Mesenteric fat pad (tissue), 1 donor: ENCODE results near the gene SIGLEC15. TPM values are rescaled to one million over a fixed set of nuclear protein-coding genes. Genes with fewer than 3 reads are reported as not detected.
A peak's percentile ranks its signal among the peaks of the same experiment; 100 is the strongest.

Experiments used
- DNase-seq: peaks from one replicate; pipeline ENCODE4 v3.0.0-alpha.2; 2020; ENCODE audit warnings: low spot score
- total RNA-seq: library from RNA; stranded (reverse); fragmentation: NEBNext Ultra II Directional; extraction: Animal tissue kit (Norgen Biotek cat#: 25700); gene quantifications from one replicate; pipeline ENCODE4 v1.2.1, GENCODE V29; 2021
- donor health status: DM: yes; HTN: yes; CAD: no.

The SIGLEC15 gene
- total RNA-seq, 1 donor from 2014 or later: 0.32 TPM

DNA sequence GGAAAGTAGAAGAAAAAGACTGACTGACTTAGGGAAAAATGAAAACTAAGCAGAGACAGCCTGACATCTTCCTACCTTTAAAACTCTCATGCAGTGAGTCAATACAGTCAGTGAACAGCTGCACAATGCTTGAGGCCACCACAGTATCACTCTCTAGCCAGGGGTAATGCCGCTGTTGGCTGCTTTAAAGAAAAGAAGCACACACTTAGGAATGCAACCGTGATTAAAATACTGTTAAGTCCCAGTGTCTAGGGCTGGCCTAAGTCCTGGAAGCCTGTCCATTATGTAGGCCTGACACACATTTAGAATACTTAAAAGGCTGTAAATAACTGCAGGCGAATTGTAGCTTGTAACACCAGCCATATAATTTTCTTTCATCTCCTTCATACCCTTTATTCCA lies 50.7 kb downstream of the SIGLEC15 start:
- no peak for DNase-seq

DNA sequence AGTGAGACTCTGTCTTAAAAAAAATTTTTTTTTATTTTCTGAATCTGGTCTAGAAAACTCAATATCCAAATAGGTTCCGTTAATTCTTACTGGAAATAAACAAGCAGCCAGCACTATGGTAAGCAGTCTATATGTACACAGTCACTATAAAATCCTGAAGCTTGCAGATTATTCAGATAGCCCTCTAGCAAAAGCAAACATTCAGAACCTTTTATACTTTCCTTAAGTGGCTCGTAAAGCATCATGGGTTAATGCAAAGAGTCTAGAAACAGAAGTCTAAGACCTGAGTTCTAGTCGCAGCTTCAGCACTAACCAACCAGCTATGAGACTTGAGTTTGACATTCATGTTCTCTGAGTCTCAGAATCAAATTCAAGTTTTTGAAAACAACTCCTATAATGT lies 51.9 kb downstream of the SIGLEC15 start:
- no peak for DNase-seq

DNA sequence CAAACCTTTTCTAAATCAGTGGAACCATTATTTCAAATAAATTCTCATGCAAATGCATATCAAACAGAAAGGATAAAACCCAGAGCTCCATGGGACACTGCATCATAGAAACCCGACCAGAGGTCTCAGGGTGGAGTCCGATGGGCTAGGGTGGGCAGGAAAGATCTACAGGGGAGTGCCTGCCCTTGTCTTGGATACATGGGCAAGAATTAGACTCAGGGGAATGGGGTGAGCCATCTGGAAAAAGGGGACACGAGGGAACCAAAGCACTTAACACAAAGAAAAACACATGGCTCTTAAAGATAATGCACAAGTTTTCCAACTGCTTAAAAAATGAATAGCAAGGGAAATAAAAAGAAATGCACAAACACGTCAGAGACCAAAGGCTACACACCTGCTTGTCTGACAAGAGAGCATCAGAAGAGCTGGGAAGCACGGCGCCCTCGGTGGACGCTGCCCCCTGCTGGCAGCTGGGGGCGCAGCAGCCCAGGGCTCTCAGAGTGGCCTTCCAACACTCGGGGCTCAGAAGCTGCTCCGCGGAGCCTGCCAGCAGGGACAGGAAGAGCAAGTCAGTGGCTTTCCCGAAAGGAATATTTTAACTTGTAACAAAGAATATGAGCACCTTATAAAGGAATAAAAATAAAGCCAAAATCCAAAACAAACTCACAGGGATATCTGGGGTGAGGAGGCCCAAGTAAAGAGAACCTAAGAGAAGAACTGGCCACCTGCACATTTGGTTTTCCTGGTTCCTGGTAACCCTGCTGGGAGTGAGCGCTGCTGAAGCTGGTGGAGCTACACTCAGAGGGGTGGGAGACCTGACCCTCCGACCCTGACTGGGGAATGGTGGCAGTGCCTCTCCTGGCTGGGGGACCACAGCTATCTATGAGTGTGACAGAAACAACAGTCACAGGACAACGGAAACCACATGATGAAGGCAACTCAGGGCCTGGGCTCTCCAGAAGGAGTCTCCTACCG lies 54.5 kb downstream of the SIGLEC15 start:
- DNase-seq: peak; percentile 91

DNA sequence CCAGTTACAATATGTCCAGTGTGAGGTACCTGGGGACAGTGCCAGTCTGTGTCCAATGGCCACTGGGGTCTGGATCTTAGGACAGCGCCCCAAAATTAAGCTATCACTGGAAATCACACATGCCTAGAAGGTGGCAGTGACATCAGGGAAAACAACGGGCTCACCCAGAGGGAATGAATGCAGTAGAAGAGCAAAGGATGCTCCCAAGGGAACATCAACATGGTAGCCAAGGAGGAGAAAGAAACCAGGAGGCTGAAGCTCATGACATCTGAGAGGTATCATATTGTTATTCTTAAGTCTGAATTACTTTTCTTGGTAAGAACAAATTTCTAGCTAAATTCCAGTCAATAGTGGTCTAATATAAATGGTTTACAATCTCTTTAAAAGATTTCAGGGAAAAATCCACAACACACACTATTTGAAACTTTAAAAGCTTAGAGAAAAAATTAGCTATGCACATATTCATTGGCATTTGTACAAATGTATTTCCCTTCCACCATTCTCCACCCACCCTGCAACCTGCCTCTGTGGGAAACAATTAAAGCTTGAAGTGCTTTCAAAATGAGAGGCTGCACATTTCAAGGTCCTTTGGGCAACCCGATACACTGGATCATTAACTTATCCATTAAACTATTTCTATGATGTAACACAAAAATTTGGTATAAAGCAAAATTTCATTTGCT lies 55.5 kb downstream of the SIGLEC15 start:
- no peak for DNase-seq

DNA sequence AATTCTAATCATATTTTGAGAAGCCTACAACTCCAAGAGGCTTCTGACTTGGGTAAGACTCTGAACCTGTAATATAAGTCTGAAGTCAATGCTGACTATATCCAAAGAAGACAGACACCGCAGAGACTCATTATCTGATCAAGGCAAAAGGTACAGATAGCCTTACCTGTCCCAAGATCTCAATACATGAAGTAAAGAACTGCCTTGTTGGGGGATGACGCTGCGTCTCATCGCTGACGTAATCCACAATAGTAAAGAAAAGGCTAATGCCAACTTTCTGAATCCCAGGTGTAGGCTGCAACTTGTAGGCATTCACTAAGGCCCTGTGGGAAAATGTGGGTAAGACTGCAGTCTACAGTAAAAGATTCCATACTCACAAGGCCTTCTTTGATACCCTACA lies 62.1 kb downstream of the SIGLEC15 start:
- DNase-seq: no peak

DNA sequence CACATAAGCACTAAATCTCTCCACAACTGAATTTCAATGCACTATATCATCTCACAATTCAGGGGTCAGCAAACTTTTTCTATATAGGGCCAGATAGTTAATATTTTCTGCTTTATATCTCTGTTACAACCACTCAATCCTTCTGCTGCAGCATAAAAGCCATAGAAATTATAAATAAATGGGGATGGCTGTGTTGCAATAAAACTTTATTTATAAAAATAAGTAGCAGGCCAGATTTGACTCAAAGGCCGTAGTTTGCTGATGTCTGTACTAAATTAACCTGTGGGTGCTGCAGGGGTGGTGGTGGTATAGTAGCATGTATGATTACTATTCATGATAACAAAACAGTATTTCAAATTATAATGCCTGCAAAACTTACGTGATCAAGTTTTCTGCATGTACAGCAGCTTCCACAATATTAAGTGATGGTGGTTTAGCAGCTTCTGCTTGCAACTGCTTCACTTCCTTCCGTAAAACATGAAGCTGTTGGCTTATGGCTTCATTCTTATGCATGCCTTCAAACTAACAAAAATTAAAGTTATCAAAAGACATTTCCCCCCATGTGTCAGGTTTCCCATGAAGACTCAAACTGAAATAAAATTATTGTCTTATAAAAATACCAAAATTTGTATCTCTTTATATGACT lies 64.1 kb downstream of the SIGLEC15 start:
- DNase-seq: no peak

DNA sequence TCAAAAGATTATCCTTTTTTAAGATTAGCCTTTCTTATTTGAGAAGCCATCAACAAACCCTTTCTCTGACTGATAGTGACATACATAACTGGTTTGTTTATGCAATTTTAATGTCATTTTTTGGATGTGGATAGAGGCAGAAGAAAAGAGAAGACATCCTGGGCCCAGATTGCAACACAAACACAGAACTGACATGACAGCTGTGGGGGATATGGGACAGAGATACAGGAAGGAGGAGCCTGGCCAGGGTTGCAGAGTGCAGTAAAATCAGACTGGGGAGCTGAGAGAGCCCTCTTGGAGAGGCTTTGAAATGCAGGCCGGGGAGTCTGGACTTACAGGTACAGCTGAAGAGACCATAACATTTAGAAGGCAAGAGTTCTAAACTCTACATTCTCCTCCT lies 65.1 kb downstream of the SIGLEC15 start:
- no peak for DNase-seq

DNA sequence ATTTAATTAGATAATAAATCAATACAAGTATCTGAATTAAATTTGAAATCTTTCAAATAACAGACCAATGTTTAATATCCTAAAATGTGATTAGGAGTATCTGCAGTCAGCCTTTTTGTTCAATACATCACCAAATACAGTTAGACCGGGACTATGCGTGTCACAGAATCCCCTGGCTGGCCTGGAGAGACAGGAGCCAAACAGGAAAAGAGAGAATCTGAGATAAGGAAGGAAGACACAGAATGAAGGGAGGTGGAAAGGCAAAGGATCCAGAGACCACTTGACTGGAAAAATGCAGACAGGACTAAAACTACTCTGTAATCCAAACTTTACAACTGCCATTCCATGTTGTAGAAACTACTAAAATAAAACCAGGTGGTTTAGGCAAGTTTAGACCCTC lies 66.3 kb downstream of the SIGLEC15 start:
- no peak for DNase-seq

Other genes with a start within 250 kb of the SIGLEC15 start
- gene SLC14A2, start 210.2 kb upstream of the SIGLEC15 start, total RNA-seq: 0.45 TPM
- 1.2 TPM for gene SLC14A1, start 101.5 kb upstream of the SIGLEC15 start, total RNA-seq
- gene EPG5, start 141.7 kb downstream of the SIGLEC15 start, total RNA-seq: 22.8 TPM
- 8.8 TPM for gene PSTPIP2, start 246.6 kb downstream of the SIGLEC15 start, total RNA-seq